Lung microvascular endothelial cell (primary cell): ENCODE results near the gene KLK14. TPM values are rescaled to one million over a fixed set of nuclear protein-coding genes. Genes with fewer than 3 reads are reported as not detected.

Experiments used
- DNase-seq, 2 donors: peaks; one replicate each; pipeline versions ENCODE4 v3.0.0 to v3.0.0-alpha.2; 2010; ENCODE audit warnings: low read depth in 2 of 2
- total RNA-seq: library from RNA; depleted of rRNA; stranded (reverse); fragments of >200 nt; gene quantifications from 2 replicates; pipeline ENCODE4 v1.2.1, GENCODE V29; 2014

KLK14 gene, protein sequence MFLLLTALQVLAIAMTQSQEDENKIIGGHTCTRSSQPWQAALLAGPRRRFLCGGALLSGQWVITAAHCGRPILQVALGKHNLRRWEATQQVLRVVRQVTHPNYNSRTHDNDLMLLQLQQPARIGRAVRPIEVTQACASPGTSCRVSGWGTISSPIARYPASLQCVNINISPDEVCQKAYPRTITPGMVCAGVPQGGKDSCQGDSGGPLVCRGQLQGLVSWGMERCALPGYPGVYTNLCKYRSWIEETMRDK
- not detected in 2 replicates for total RNA-seq

DNA sequence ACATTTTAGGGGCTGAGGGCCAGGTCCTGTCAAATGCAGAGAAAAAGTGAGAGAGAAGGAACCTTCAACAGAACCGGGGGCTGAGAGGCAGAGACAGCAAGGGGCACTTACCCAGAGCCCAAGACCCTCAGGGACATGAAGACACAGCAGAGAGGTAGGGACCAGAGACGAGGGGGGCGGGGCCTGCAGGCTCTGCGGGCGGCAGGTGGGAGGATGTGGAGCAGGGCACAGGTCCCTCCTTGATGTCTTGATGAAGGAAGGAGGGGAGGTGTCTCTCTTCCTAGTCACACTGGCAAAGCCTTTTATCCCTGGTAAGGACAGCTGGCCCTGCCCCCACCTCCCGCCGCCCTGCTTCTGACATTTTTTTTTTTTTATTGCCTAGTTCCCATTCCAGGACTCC lies at the start of gene KLK14:
KLK14 (minus strand) TSS at position 277 of the 400 bp plus-strand sequence; CDS start at position 4, 273 bp downstream.
- no peak for DNase-seq

DNA sequence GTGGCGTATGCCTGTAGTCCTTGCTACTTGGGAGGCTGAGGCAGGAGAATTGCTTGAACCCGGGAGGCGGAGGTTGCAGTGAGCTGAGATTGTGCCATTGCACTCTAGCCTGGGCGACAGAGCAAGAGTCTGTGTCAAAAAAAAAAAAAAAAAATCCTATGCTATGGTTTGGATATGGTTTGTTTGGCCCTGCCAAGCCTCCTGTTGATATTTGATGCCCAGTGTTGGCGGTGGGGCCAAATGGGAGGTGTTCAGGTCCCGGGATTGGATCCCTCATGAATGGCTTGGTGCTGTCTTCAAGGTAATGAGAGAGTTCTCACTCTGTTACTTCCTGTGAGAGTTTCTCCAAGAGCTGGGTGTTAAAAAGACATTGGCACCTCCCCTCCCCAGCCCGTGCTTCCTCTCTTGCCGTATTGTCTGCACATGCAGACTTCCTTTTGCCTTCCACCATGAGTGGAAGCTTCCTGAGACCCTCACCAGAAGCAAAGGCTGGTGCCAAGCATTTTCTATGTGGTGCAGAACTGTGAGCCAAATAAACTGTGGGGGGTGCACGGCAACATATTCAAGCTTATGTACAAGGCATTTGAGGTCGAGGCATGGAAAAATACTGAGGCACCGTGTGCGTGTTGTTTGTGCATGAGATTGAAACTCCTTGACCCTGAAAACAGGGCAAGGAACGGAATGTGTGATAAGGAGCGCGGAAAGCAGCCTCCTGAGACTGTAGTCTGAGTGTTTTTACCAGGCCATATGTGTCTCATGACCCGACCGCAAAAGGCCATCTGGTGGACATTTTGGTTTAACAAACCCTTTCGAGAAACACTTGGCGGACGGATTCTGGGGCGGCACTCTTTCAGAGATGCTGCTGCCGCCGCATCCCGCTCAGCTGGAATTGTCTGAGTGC lies 49.3 kb upstream of the KLK14 start:
- DNase-seq, result peak in 1 of 2 donors; percentile 39

DNA sequence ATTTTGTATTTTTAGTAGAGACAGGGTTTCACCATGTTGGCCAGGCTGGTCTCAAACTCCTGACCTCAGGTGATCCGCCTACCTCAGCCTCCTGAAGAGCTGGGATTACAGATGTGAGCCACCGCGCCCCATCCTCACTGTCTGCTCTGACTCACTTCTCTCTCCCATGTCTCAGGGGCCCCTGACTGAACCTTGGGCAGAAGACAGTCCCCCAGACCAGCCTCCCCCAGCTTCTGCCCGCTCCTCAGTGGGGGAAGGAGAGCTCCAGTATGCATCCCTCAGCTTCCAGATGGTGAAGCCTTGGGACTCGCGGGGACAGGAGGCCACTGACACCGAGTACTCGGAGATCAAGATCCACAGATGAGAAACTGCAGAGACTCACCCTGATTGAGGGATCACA lies 47.0 kb upstream of the KLK14 start:
- DNase-seq, result no peak

DNA sequence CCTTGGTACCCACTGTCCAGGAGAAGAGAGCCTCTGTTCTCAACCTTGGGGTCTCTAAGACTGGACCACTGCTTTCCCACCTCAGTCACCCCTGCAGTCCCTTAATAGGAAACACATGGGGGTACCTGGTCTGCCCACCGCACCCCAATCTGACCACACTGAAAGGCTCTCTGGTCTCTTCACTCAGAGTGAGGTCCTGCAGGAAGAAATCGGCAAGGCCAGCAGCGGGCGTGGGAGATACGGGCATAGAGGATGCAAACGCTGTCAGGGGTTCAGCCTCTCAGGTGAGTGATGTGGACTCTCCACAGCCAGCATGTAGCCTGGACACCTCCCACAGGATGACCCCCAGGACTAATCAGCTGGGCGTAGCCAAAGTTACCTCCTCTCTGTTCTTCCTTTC lies 45.5 kb upstream of the KLK14 start:
- no peak for DNase-seq

DNA sequence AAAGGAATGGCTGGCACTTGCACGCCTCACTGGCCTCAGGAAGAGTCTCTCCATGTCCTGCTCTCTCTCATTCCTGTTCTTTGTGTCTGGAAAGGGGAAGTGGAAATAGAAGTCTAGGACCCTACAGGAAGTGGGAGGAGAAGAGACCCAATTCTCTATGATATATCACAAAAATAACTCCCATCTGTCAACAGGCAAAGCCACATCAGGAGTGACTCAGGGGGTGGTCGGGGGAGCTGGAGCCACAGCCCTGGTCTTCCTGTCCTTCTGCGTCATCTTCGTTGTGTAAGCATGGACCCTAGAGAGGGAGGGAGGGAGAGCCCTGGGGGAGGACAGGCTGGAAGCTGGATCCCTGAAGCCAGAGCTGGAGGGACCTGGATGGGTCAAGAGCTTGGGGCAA lies 45.1 kb upstream of the KLK14 start:
- DNase-seq, result peak; percentile 14 to 23

DNA sequence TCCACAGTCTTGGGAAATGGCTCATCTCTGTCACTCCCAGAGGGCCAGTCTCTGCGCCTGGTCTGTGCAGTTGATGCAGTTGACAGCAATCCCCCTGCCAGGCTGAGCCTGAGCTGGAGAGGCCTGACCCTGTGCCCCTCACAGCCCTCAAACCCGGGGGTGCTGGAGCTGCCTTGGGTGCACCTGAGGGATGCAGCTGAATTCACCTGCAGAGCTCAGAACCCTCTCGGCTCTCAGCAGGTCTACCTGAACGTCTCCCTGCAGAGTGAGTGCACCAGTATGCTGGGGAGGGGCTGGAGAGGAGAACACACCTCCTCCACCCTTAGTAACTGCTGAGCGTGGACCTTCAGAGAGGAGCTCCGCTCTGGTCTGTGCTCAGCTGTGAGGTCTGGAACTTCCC lies 44.3 kb upstream of the KLK14 start:
- no peak for DNase-seq

DNA sequence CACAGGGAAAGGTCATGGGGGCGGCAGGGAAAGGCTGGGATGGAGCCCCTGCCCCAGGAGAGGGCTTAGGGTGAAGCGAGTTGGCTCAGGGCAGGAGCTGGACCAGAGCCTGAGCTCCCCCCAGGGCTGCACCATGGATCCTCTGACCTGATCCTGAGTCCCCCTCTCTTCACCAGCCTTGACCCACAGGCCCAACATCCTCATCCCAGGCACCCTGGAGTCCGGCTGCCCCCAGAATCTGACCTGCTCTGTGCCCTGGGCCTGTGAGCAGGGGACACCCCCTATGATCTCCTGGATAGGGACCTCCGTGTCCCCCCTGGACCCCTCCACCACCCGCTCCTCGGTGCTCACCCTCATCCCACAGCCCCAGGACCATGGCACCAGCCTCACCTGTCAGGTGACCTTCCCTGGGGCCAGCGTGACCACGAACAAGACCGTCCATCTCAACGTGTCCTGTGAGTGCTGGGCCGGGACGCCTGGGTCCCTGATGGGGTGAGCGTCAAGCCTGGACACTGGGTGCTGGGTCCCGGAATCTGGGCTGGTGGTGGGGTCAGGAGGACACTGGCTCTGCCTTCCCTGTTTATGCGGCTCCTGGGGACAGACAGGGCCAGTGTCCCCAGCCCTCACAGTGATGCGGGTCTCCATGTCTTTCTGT lies 42.9 kb upstream of the KLK14 start:
- DNase-seq, result no peak

DNA sequence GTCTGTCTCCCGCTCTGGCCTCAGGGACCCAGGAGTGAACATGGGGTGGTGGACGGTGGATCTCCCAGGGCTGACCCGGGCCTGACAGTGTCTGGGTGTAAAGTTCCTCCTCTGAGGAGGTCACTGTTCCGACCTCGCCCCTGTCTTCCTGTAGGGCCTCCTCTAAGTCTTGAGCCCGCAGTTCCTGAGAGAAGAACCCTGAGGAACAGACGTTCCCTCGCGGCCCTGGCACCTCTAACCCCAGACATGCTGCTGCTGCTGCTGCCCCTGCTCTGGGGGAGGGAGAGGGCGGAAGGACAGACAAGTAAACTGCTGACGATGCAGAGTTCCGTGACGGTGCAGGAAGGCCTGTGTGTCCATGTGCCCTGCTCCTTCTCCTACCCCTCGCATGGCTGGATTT lies 42.0 kb upstream of the KLK14 start, which contains the start of gene SIGLEC9:
SIGLEC9 (plus strand) TSS at position 178 of the 400 bp plus-strand sequence; CDS start at position 247, 69 bp downstream.
- no peak for DNase-seq

DNA sequence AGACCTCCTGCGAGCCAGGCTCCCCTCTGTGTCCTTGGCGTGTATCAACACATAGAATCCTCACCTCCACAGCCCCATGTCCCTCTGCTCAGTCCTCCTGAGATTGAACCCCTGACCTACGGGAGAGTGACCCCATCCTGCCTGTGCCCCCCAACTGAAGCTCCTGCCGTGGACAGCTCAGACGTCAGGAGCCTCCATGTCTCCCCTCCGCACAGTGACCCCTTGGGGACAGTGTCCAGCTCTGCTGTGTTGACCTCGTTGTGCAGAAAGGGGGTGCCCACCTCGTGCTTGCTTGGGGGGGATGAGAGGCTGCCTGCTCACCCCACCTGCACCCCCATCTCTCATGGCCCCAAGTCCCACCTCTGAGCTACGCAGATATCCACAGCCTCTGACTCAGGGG lies 41.5 kb upstream of the KLK14 start:
- DNase-seq, result no peak

DNA sequence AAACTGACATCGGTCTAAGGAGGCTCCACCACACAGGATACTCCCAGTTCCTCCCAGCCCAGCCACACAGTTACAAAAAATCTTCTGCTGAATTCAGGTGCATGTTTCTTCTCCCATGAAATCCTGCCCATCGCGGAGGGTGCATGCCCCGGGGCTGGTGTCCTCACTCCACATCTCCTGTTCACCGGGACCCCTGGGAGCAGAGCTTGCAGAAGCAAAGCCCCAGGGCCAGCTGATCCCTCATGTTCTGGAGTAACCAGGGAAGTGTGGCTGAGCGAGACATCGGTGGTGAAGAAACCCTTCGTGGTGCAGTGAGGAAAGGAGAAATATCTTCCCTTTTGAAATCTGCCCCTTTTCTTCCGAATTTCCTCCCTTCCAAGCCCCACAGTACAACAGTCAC lies 41.1 kb upstream of the KLK14 start:
- no peak for DNase-seq

DNA sequence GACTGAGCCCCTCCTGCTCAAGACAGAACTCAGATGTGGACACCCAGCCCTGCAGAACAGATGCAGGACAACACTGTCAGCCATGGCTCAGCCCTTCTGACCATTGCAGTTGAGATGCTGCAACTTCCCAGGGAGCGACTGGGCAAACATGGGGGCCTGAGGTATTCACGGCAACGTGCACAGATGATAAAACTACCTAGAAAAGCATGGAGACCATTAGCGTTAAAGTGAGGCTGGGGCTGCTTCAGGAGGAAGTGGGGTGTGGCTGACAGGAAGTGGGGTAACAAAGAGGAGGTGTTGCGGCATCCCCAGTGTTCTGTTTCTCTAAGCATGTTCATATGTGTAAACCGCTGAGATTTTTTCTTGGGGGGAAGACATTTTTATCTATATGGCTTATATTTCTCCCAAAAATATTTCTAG lies 40.7 kb upstream of the KLK14 start:
- no peak for DNase-seq

DNA sequence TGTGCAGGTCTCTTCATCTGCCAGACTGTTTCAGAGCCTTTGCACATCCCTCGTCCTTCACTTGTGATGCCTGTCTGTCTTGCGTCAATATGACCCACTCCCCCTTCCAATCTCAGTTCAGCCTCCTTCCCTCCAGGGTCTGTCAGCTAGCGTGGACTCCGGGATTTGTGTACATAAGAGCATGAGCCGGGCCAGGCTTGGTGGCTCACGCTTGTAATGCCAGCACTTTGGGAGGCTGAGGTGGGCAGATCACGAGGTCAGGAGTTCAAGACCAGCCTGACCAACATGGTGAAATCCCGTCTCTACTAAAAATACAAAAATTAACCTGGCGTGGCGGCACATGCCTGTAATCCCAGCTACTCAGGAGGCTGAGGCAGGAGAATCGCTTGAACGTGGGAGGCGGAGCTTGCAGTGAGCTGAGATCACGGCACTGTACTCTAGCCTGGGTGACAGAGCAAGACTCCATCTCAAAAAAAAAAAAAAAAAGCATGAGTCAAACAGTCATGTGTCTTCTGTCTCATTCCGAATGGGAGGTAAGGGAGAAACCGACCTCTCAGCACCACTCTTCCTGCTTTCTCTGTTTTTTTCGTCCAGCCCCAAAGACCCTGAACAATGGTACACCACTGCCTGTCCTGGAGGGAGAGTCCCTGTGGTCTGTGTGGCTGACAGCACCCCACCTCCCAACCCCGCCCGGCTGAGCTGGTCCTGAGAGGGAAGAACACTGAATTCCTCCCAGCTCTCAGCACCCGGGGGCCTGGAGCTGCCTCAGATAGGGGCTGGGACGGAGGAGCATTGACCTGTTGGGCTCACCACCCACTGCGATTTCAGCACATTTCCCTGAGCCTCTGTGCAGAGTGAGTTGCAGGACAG lies 39.7 kb upstream of the KLK14 start:
- no peak for DNase-seq

DNA sequence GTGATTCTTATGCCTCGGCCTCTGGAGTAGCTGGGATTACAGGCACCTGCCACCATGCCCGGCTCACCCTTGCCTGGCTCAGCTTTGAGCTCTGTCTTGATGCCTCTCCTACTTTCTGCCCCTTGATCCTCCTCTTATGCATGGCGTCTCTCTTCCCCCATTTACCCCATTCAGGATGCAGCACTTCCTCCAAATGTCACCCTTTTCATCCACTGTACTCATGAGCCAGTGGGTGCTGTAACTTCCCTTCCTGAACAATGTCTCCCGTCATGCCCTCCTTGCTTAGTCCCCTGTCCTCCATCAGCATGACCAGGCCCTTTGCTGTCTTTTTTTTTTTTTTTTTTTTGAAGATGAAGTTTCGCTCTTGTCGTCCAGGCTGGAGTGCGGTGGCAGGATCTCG lies 38.6 kb upstream of the KLK14 start:
- no peak for DNase-seq

DNA sequence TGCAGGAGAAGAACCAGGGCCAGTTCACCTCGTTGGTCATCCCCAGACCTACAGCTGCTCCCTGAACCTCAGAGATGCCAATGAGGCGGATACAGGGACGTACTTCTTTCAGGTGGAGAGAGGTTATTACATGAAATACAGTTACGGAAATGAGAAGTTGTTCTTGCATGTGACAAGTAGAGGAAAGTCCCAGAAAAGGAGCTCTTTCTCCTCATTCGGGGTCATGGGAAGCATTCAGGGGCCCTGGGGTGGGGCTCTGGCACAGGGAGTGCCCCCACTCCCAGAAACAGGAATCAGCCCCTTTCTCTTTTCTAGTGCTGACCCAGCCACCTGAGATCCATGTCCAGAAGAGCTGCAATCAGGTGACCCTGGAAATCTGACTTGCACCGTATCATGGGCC lies 37.5 kb upstream of the KLK14 start:
- no peak for DNase-seq

DNA sequence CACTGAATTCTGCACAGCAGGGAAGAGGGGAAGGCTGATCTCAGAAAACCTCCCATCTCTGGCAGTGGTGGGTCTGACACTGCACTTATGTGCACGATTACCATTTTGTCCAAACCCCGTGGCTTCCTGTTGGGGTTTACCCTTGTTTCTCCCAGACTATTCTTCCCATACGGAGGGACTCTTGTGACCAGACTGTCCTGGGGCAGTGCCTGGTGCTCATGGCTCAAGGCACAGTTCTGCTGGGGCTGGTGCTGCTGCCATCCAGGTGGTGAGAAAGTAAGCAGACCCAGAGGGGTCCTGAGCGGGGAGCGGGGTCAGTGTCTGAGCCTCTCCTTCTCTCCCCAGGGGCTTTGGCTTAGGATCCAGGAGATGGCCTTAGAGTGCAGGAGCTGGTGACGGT lies 36.9 kb upstream of the KLK14 start:
- DNase-seq, result no peak

DNA sequence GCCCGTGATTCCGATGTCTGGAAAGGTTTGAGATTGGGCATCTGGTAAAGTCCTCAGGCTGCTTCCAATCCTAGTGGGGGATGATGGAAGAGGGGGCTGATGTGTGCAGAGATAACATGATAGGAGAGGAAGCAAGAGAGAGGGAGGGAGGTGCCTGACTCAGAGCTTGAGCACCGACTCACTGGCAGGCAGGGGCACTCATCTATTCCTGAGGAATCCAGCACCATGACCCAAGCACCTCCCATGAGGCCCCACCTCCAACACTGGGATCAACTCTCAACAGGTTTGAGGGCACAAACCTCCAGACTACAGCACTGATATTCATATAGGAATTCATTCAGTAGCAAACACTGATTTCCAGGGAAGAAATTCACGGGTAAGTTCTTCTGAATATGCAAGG lies 36.4 kb upstream of the KLK14 start:
- no peak for DNase-seq

DNA sequence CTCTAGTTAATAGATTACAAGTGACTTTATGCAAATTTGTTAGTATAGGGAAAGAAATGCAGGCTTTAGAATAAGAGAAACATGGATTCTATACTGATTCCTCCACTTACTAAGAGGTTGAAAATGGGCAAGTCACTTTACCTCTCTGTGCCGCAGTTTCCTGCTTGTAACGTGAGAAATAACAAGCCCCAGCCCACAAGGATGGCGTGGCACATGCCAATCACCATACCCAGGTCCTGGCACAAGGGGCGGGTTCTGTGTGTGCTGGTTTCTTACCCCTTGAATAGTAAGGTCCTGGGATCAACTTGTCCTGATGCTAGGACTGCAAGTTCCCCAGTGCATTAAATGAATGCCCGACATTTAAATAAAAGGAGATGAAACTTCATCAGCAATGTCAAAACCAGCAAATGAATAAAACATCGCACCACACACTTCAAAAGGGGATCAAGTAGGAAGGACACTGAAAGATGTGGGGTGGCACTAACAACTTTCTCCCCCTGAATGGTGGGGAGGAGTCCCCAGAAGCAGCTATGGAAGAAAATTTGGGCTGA lies 34.1 kb upstream of the KLK14 start:
- no peak for DNase-seq

DNA sequence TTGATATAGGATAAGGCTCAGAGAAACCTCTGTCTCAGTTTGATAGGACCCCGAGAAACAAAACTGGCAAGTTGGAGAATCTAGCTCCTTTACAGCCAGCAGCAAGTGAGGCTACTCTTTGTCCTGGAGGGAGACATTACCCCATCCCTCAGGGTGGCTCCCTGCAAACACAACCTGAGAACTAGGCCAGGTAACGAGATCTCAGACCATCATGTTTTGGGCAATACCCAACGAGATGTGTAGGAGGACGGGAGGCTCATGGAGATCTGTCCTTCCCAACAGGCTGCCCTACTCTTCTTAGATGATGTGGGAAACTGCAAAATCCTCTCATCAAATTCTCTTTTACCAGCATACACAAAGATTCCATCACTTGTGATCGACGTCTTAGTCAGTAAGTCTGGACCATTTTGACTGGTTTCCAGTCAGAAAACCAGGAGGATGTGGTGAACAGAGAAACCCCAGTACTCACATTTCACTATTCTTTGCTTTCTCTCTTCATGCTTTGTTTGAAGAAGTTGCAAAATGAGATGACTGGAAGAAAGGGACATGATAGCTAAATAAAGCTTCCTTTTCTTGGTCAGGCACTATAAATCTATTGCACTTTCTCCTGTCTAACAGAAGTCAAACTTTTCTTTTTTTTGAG lies 31.5 kb upstream of the KLK14 start:
- DNase-seq, result no peak

DNA sequence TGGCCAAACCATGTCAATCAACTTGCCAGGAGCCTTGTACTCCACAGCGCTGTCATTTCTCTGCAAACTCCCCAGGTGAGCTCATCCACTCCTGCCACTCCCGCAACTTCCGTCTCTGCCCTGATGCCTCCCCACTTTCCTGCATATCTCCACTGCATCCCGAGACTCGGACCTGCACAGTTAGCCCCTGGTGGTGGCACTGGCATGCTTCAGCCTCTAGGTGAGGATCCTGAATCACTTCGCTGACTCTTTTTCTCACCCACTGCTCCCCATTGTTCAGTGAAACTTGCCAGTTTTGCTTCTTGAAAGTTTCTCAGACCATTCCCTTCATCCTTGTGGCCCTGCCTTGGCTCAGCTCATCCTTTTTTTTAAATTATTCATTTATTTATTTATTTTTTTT lies 28.9 kb upstream of the KLK14 start:
- no peak for DNase-seq

DNA sequence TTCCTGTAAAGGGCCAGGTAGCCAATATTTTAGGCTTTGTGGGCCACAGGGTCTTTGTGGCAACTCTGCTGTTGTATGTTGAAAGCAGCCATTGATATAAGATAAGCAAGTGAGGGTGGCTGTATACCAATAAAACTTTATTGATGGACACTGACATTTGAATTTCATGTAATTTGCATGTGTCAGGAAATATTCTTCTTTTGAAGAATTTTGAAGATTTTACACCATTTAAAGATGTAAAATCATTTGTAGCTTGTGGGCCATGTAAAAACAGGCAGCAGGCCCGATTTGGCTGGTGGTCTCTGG lies 27.9 kb upstream of the KLK14 start:
- no peak for DNase-seq

DNA sequence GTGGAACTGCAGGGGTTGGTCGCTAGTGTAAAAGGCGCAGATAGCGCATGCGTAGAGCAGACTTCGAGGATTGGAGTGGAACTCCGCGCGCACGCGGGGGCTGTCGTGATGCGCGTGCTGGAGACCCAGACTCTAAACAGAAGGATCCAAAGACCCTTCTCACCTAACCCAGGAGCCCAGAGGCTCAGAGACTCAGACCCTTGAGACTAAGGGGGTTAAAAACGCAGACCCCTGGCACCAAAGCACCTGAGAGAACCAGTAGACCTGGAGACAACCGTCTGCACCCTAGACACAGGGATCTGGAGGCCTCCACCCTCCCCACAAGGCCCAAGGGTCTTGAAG lies 26.1 kb upstream of the KLK14 start:
- DNase-seq, result no peak
